GM18870 (cell line): ENCODE data around the gene BPGM.

ENCODE experiments used
- ATAC-seq: cut with Tn5 transposase; IDR thresholded peaks from one replicate; pipeline ENCODE4 v1.9.1; 2021; ENCODE audit warnings: moderate library complexity; ENCODE audit not compliant: unreplicated experiment

Gene BPGM

DNA sequence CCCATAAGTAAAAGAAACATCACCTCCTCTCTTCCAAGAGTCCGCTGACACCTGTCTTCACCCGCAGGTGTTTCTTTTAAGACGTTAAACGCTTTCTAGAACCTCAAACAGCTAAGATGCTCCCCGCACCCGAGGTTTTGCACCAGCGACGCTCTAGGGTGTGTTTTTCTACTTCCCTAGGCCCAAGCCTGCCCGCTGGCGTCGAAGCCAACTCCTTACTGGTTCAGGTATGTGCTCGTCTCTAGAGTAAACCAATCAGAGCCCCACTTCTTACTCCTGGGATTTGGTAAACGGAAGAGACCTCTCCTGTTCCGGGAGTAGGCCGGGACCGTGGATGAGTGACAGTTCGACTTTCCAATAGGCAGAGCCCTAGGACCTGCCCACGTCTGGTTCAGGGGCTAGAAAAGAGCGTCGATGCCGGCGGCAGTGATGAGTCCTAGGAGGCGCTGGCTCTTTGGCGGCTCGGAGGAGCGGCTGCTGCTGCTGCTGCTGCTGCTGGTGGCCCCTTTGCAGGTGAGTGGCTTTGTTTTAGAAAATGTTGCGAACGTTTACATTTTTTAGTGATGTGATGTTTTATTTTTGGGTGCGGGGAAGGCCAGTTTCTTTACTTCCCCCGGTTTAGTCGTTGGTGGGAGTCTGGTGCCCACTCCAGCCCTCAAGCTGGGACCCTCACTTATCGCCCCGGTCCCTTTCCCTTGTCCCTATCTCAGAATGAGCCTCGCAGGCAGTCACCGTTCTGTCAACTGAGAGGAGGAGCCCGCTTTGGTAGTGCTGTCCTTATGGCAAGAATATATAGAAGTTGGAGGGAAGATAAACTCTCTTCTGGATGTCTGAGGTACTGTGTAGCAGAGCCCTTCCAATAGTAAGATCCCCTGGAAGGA, at the start of gene BPGM:
TSS of gene BPGM (plus strand) at position 429 of the 881 bp plus-strand sequence. CDS start 14,655 bp downstream, outside the sequence.
- peak; percentile 99 for ATAC-seq

DNA sequence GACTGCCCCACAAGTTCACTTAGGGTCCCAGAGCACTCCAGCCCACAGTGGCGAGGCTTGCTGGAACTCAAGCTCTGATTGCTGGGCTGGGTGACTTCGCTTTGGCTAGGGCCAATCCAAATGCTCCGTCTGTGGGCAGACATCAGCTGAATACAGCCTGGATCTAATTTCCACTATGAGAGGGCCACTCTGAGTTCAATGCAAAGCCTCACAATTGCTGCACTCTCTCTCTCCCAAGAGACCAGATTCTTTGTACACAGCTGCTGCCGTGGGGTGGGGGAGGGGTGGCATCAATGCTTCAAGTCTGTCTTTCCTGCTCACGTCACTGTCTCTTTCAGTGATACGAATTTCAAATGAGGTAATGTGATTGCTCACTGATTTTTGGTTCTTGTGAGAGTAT, 47.3 kb upstream of the BPGM start:
- no peak for ATAC-seq

DNA sequence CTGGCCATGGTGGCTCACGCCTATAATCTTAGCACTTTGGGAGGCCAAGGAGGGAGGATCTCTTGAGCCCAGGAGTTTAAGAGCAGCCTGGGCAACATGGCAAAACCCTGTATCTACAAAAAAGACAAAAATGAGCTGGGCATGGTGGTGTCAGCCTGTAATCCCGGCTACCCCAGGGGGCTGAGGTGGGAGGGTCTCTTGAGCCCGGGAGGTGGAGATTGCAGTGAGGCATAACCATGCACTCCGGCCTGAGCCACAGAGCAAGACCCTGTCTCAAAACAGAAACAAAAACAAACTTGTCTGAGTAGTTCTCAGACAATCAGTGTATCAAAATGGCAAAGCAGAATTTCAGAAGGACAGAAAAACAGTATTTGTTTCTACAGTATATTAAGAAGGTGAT, 45.2 kb upstream of the BPGM start:
- no peak for ATAC-seq

DNA sequence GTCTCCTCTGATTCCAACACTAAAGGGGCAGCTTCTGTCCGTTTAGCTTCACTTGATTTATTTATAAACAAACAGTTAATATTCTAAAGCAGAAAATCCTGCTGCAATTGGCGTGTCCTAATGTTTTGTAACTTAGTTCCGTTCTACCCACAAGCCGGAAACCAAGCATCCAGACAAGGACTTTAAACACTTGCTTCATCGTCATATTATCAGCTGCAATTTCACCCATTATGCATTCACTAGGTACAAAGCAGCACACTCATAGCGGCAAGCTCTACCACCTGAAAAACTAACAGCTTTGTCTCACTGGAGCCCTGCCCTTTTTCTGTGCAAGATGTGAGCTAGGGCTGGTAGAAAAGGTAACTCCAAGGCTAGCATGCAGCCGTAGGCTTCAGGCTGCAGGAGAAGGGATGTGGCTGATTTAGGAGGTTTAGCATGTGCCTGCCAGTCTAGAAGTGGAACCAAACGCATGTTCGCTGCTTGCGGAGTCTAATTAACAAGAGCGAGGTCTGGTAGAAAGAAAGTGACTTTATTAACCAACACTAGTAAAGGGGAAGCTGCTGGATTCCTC, 43.7 kb upstream of the BPGM start:
- no peak for ATAC-seq

DNA sequence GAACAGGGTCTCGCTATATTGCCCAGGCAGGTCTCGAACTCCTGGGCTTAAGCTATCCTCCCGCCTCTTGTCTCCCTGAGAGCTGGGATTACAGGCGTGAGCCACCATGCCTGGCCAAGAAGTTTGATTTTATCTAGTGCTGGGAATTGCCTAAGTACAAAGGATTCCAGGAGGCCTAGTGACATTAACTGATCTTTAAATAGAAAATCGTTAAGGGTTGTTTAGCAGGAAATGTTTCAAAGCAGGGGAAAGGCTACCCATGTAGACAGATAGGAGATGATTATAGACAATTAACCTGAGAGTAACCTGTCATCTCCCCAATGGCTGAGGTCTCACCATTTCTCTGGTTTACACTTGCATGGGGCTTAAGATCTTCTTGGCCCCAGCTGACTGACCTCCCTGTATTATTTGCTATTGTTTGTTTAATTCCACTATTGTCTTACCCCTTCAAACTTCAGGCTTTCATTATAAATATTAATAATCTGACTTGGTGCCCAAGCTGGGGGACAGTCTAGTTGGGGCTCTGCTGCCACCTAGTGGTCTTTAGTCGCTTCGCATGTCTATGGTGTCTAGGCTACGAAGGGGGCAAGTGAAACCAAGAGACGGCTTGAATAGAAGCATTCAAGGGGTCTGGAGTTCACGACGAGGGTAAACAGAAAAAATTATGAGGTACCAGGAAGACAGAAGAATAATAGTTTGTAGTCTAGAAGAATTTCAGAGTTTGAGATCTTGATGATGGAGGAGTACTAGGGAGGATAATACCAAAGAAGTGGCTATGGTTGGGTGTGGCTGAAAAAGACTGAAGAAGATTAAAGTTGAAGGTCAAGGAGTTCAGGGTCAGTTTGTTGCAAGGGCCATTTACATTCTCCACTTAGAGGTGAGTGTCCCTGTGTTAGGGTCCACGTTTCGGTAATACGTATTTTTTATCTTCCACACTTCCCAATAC, 40.4 kb upstream of the BPGM start:
- ATAC-seq, result peak; percentile 50

DNA sequence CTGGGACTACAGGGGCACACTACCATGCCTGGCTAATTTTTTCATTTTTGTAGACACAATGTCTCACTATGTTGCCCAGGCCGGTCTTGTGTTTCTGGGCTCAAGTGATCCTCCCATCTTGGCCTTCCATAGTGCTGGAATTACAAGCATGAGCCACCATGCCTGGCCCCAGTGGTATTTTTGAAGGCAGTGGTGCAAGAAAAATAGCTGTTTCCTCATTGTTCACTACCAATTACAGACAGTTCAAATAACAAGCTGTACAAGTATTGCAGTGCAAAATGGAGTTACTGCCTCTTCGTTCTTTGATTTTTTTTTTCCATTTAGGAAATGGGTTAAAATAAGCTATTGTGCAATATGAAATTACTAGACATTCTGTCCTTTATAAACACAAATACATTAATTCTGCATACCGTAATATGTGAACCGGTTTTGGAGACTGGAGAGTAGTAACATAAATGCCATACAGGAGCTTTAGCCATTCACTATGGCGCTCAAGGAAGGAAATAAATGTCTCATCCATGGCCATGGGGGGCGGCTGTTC, 35.0 kb upstream of the BPGM start:
- no peak for ATAC-seq

DNA sequence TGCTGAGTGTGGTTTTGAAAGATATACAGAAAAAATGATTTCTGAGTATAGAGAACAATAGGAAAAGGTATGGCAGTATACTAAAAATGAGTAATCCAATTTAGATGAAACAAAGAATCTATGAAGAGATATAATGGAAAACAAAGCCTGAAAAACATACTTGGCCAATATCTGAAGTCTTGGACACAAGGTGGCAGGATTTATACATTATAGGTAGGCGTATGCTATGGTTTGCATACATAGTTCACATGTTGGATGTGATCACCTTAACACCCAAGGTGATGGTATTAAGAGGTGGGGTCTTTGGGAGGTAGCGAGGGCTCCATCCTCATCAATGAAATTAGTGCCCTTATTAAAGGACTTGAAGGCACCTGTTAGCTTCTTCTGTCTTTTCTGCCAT, 34.5 kb upstream of the BPGM start:
- no peak for ATAC-seq

DNA sequence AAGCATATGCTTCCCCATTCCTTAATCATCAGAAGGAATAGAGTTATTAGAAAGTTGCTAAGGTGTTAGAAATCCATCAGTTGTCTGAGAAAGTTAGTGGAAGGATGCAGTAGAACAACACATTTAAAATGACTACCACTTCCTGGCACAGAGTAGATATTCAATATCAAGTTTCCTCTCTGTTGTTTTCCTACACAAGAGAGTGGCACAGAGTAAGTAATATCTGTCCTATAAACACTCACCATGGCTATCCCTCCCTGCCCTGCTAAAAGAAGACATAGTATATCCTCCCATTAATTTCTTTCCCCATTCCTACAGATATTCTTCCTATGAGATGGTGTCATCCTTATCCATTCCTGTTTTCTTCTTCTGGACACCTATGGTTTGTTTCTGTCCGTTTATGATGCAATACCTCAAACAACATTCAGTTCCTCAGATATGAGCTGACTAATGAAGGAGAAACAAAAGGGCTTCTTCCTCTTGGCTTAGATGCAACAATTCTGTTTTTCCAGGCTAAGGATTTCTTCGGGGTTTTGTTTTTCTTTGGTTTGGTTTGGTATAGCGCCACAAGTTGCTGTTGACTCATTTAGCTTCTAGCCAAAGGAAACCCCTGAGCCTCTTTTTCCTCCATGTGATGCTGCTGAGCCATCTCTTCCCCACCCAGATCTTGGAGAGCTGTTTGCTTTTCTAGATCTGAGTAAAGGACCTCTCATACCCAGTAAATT, 32.9 kb upstream of the BPGM start:
- ATAC-seq, result no peak

DNA sequence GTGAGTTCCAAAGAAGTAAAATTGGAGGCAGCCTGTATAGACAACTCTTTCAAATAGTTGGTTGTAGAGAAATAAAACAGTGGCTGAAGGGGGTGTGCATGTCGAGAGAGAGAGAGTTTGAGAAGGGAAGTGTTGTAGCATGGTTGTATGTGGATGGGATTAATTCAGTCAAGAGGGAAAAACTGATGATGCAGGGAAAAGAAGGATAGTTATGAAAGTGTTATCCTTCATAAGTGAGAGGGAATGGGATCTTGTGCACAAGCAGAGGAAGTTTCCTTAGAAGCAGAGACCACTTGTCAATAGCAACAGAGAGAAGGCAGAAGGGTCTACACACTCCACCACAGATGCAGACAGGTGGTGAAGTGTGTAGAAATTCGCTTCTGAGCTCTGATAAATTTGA, 30.0 kb upstream of the BPGM start:
- no peak for ATAC-seq

DNA sequence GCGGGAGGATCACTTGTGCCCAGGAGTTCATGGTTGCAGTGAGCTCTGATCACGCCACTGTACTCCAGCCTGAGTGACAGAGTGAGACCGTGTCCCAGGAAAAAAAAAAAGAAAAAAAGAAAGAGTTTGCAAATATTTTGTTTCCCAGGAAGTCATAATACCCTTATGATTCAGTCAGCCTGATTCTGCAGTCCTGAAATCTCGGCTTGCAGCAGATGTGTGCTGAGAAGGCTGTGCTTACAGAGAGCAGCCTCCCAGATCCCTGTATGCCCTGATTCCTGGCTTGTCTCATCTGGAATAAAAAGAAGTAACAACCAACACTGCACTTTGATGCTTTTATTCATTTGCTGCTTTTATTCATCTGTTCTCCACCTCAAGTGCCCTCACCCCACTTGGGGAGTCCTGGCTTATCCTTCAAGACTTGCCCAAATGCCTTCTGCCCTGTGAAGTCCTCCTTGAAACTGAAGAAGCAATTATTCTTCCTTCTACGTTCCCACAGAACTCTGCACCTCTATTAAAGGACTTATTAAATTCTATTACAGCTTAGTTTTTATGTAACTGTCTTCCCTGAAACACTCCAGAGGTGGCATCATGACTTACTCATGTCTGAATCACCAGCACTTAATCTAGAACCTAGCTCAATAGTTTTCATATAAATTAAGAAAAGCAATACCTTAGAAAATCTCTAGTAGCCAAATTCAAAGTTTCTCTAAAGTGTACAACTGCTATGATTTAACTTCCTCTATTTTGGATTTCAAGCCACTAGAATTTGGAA, 27.7 kb upstream of the BPGM start:
- ATAC-seq, result no peak

DNA sequence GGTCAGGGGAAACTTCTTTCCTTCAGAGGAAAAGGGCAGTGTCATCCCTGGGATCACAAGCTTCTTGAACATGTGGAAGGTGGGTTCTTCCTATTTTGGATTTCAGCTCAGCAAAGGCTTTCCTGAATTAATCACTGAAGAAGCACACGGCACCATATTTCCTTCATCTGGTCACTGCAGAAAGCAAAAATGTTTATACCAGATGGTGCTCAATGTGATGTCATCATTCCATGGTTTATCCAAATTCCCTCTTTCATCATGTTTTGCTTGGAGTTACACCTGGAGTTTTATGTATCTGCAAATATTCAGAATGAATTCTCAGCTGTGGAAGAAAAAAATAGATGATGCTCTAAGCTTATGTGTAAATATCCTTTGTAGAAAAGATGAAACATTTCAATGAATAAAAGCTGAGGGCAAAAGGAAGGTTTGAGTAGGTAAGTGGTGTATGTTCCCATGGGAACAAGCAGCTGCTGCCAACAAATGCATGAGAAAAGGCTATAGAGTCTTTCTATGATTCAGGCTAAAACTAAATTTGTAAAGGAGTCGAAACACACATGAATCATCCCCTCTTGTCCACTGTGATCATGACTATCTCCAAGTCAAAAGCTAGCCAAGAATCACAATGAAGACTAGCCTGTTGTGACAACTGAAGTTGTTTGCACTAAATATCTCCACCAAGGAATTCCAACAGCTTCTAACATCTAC, 26.9 kb upstream of the BPGM start:
- ATAC-seq, result no peak

DNA sequence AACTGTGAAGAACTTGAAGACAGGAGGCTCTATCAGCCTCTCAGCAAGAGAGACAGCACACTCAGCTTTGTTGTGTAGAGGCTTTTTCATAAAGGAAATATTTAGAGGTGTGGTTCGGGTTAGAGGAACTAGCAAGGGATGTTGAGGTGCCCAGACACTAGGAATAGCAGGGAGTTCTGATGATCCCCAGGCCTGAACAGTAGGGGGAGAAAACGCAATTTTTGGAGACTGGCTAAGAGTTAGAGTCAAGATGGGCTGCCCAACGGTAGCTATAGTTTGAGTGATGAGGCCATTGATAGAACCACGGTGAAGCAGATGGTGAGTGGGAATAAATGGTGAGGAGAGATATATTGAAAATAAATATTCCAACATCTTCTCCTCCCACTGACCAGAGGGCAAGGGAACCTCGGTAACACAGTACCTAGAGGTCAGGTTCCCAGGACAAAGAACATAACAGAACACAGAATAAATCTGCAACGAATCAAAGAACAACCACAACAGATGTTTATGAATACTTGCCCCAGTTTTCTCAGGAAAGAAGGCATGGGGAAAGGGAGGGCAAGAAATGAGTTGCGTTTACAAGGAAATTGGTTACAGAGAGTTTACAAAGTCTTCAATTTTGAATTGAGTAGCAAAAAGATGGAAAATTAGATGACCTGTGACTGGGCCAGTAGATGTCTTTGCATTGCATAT, 24.2 kb upstream of the BPGM start:
- no peak for ATAC-seq

DNA sequence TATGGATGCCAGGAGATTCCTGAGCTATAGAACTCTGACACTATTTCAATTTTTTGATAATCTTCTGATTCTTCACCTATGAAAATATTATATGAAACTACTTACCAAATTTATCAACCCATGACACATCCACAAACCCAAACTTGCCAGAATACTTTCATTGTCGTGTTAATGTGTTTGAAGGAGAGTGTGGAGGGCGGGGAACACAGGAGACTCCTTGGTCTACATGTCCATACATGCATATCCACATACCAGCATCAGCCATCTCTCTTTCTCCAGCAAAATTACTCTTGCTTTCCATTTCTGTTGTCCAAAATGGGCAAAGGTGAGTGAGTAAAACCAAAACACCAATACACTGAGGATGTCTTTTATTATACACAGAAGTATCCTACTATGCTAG, 23.5 kb upstream of the BPGM start:
- ATAC-seq, result no peak

DNA sequence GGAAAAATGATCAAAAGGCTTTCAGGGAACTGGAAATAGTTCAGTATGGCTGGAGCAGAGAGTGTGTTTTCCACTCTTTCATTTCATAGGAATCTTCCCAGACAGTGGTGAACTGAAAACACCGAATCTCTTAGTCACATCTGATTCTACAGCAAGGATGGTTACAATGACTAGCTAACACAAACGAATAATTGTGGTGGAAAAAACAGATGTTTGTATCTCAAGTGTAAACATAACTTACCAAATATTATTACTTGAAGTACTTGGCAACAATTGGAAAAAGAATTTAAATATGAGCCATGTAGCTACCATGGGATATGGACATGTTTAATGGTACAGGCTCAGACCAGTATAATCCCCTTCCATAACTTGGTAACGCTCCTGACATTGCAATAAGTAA, 21.1 kb upstream of the BPGM start:
- ATAC-seq, result no peak

DNA sequence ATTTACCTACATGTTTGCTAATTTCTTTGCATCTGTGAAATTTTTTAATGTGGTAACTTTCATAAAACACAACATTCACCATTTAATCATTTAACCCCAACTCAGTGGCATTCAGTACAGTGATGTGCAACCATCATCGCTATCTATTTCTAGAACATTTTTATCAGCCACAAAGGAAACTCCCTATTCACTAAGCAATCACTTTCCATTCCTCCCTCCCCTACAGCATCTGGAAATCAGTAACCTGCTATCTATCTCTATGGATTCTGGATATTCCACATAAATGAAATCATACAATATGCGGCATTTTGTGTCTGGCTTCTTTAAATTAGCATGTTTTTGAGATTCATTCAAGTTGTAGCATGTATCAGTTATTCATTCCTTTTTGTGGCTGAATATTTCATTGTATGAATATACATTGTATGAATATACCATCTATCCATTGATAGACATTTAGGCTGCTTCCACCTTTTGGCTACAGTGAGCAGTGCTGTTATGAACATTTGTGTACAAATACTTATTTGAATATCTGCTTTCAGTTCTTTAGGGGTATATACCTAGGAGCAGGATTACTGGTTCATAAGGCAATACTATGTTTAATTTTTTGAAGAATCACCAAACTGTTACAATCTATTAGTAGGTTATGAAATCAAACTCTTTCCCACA, 19.4 kb upstream of the BPGM start:
- no peak for ATAC-seq

DNA sequence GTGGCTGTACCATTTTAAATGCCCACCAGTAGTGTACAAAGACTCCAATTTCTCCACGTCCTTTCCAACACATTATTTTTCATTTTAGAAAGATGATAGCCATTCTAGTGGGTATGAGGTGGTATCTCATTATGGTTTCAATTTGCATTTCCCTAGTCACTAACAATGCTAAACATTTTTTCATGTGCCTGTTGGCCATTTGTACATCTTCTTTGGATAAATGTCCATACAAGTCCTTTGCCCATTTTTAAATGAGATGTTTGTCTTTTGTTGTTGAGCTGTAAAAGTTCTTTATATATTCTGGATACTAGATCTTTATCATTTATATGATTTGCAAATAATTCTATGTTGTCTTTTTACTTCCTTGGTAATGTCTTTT, 18.9 kb upstream of the BPGM start:
- no peak for ATAC-seq

DNA sequence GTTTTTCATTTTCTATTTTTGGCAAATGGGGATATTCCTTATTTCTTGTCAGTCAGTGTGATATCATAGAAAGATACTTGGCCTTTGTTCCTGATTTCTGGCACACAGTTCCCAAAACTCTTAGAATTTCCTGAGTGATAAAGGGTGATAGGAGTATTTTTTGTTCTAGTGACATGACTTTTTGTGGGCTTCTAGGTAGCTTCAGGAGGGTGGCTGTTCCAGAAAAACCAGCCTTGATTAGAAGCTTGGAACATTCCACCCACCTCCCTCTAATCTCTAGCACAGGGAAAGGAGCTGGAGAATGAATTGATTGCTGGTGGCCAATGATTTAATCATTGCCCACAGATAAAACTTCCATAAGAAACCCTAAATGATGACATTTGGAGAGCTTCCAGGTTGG, 17.2 kb upstream of the BPGM start:
- no peak for ATAC-seq

DNA sequence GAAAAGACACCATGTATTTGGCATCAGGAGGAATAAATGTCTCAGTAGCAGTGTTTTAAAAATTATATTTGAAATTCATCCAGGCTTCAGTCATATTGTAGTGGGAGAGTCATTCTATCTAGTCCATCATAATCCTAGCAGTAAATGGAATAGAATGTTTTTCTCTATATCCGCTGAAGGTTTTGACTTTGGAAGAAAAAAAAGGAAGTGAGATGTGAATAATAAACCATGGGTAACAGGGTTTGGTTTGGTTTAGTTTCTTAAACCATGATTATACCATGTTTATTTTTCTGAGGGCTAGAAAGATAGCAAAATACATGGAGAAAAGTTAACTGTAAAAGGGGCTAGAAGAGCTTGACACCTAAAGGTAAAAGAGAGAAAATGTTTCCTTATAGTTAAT, 16.4 kb upstream of the BPGM start:
- ATAC-seq, result no peak
